Mesothelial cell of epicardium (in vitro differentiated cells): ENCODE data around the gene EXOC4. TPM values are rescaled to one million over a fixed set of nuclear protein-coding genes. Genes with fewer than 3 reads are reported as not detected.

ENCODE experiments used
- DNase-seq, 2 experiments: peaks; one replicate each; pipeline ENCODE4 v3.0.0; 2021; ENCODE audit warnings: low spot score in 2 of 2; ENCODE audit not compliant: unreplicated experiment in 2 of 2
- H3K27ac Mint-ChIP-seq: 2 replicates; pipeline ENCODE4 v1.8.0; 2021; ENCODE audit warnings: mixed read lengths
- H3K27me3 Mint-ChIP-seq: 2 replicates; pipeline ENCODE4 v1.8.0; 2021; ENCODE audit warnings: low read depth, mixed read lengths
- H3K36me3 Mint-ChIP-seq: 2 replicates; pipeline ENCODE4 v1.8.0; 2021; ENCODE audit warnings: mixed read lengths
- H3K4me1 Mint-ChIP-seq: 2 replicates; pipeline ENCODE4 v1.8.0; 2021; ENCODE audit warnings: mixed read lengths
- H3K4me3 Mint-ChIP-seq: 2 replicates; pipeline ENCODE4 v1.8.0; 2021; ENCODE audit warnings: mild to moderate bottlenecking, moderate library complexity, mixed read lengths
- H3K9me3 Mint-ChIP-seq: 2 replicates; pipeline ENCODE4 v1.8.0; 2021; ENCODE audit warnings: mixed read lengths
- CTCF ChIP-seq: fragments of 200-600 bp; sonication (generic); IDR thresholded peaks from one replicate; pipeline ENCODE4 v1.5.0; 2021; ENCODE audit warnings: antibody characterized with exemption; ENCODE audit not compliant: unreplicated experiment
- total RNA-seq: library from RNA; stranded (reverse); gene quantifications from 3 replicates; pipeline ENCODE4 v1.2.1, GENCODE V29; 2021

EXOC4 gene
- total RNA-seq, 1 donor from 2014 or later, result 105 TPM

GRCh38 chr7:133821171-133821570 is 568.3 kb downstream of the EXOC4 start:
- Mint-ChIP-seq H3K27ac (no peak overlapping the region), H3K4me1 (no peaks in the 10 kb centered on the region), H3K27me3 (no peaks in the 10 kb centered on the region), H3K36me3 (peaks cover 12% of the 10 kb centered on the region), H3K9me3 (peaks cover 4% of the 10 kb centered on the region), H3K4me3 (no peak overlapping the region)
- no peak for DNase-seq
- TF ChIP-seq CTCF, result no peak

GRCh38 chr7:133822001-133822641 is 569.2 kb downstream of the EXOC4 start:
- no peaks in the 10 kb centered on the region for H3K27me3 Mint-ChIP-seq
- peaks cover 3% of the 10 kb centered on the region for H3K9me3 Mint-ChIP-seq
- DNase-seq, result no peak
- H3K27ac Mint-ChIP-seq, result no peak overlapping the region
- peaks cover 11% of the 10 kb centered on the region for H3K36me3 Mint-ChIP-seq
- TF ChIP-seq CTCF, result no peak
- H3K4me3 Mint-ChIP-seq, result no peak overlapping the region
- no peaks in the 10 kb centered on the region for H3K4me1 Mint-ChIP-seq

- Mint-ChIP-seq H3K4me3 (no peak overlapping the region), H3K4me1 (no peaks in the 10 kb centered on the region), H3K36me3 (peaks cover 6% of the 10 kb centered on the region), H3K27me3 (no peaks in the 10 kb centered on the region), H3K9me3 (no peaks in the 10 kb centered on the region), H3K27ac (no peak overlapping the region)
- no peak for DNase-seq
- no peak for TF ChIP-seq CTCF
Measured at GRCh38 chr7:133822868-133823552, 570.1 kb downstream of the EXOC4 start.

- no peak overlapping the region for H3K4me3 Mint-ChIP-seq
- TF ChIP-seq CTCF, result no peak
- no peaks in the 10 kb centered on the region for H3K36me3 Mint-ChIP-seq
- no peak overlapping the region for H3K27ac Mint-ChIP-seq
- H3K4me1 Mint-ChIP-seq, result no peaks in the 10 kb centered on the region
- no peak for DNase-seq
- no peaks in the 10 kb centered on the region for H3K9me3 Mint-ChIP-seq
- no peaks in the 10 kb centered on the region for H3K27me3 Mint-ChIP-seq
Measured at GRCh38 chr7:133824132-133824531, 571.3 kb downstream of the EXOC4 start.

- Mint-ChIP-seq H3K9me3 (peaks cover 18% of the 10 kb centered on the region), H3K4me3 (no peak overlapping the region), H3K27me3 (no peaks in the 10 kb centered on the region), H3K27ac (no peak overlapping the region), H3K4me1 (no peaks in the 10 kb centered on the region), H3K36me3 (peaks cover 17% of the 10 kb centered on the region)
- no peak for DNase-seq
- no peak for TF ChIP-seq CTCF
Measured at GRCh38 chr7:133827707-133828623, 575.1 kb downstream of the EXOC4 start.
